ENCODE results near the gene RMP24.
A peak's percentile ranks its signal among the peaks of the same experiment; 100 is the strongest.

RMP24 gene

DNA sequence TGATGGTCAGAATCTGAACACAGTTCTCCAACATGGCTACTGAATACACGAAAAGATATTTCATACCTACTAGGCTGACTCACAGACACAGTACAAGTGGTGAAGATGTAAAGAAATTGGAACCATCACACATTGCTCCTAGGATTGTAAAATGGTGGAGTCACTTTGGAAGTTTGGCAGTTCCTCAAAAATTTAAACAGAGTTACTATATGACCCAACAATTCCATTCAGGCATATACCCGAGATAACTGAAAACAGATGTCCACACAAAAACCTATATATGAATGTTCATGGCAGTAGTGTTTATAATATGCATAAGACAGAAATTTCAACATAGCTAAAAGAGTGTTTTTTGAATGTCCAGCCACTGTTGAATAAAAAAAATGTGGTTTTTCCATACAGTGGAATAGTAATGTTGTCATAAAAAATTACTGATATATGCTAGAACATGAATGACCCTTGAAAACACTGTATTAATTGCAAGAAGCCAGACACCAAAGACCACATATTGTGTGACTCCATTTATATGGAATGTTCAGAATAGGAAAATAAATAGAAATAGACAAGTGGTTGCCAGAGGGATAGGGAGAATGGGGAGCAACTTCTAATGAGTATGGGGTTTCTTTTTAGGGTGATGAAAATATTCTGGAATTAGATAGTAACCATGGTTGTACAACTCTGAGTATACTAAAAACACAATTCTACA, 10.1 kb downstream of the RMP24 start:
- H3K56ac ChIP-seq (ENCODE audit: low read length), result no peak overlapping the region
- peaks cover 3% of the 10 kb centered on the region for H3K36me3 ChIP-seq (ENCODE audit: control insufficient read depth, insufficient read depth, low read length)
- H2BK15ac ChIP-seq (replicated peaks; ENCODE audit: low read depth), result no peak overlapping the region
- no peak overlapping the region for H4K5ac ChIP-seq (ENCODE audit: low read length)
- no peaks in the 10 kb centered on the region for H3K79me2 ChIP-seq (ENCODE audit: control insufficient read depth, insufficient read depth, low read length)
- no peak overlapping the region for H3K4ac ChIP-seq (ENCODE audit: low read depth, low read length)
- H3K27ac ChIP-seq (ENCODE audit: low read depth, low read length), result no peak overlapping the region
- H3K4me3 ChIP-seq (ENCODE audit: low read length), result no peak overlapping the region
- no peak overlapping the region for H2AK5ac ChIP-seq (ENCODE audit: low read length)
- H3K27me3 ChIP-seq (ENCODE audit: insufficient read depth, low read length, poor library complexity), result no peaks in the 10 kb centered on the region
- no peak overlapping the region for H2BK5ac ChIP-seq (ENCODE audit: low read length)
- H4K8ac ChIP-seq (ENCODE audit: low read depth, low read length), result no peak overlapping the region
- H3K9ac ChIP-seq (ENCODE audit: low read length), result no peak overlapping the region
- no peak overlapping the region for H3K23ac ChIP-seq (ENCODE audit: low read length)
- WGBS (ENCODE audit: extremely low coverage, insufficient coverage, low lambda C conversion rate), result no CpG with 5 or more reads among the region's 2 CpGs
- H3K4me1 ChIP-seq (ENCODE audit: control insufficient read depth, low read depth, low read length), result no peaks in the 10 kb centered on the region
- H3K79me1 ChIP-seq (ENCODE audit: low read length), result no peaks in the 10 kb centered on the region
- no peak overlapping the region for H2BK120ac ChIP-seq (ENCODE audit: low read depth, low read length)
- DNase-seq, result no peak
- H3K4me2 ChIP-seq (ENCODE audit: low read length), result no peak overlapping the region
- no peak overlapping the region for H3K18ac ChIP-seq (ENCODE audit: low read length)

GRCh38 chr18:35983147-35983546, 10.7 kb downstream of the RMP24 start:
- no peak overlapping the region for H2BK15ac ChIP-seq (replicated peaks; ENCODE audit: low read depth)
- no peak overlapping the region for H3K4me3 ChIP-seq (ENCODE audit: low read length)
- no peaks in the 10 kb centered on the region for H3K4me1 ChIP-seq (ENCODE audit: control insufficient read depth, low read depth, low read length)
- no peak overlapping the region for H2BK5ac ChIP-seq (ENCODE audit: low read length)
- H3K79me1 ChIP-seq (ENCODE audit: low read length), result no peaks in the 10 kb centered on the region
- no peak overlapping the region for H2AK5ac ChIP-seq (ENCODE audit: low read length)
- H2BK120ac ChIP-seq (ENCODE audit: low read depth, low read length), result no peak overlapping the region
- DNase-seq, result no peak
- peaks cover 1% of the 10 kb centered on the region for H3K36me3 ChIP-seq (ENCODE audit: control insufficient read depth, insufficient read depth, low read length)
- no peak overlapping the region for H3K23ac ChIP-seq (ENCODE audit: low read length)
- no peaks in the 10 kb centered on the region for H3K79me2 ChIP-seq (ENCODE audit: control insufficient read depth, insufficient read depth, low read length)
- no peak overlapping the region for H3K4me2 ChIP-seq (ENCODE audit: low read length)
- no peak overlapping the region for H3K27ac ChIP-seq (ENCODE audit: low read depth, low read length)
- no peaks in the 10 kb centered on the region for H3K27me3 ChIP-seq (ENCODE audit: insufficient read depth, low read length, poor library complexity)
- H3K56ac ChIP-seq (ENCODE audit: low read length), result no peak overlapping the region
- H3K18ac ChIP-seq (ENCODE audit: low read length), result no peak overlapping the region
- no peak overlapping the region for H3K9ac ChIP-seq (ENCODE audit: low read length)
- H3K4ac ChIP-seq (ENCODE audit: low read depth, low read length), result no peak overlapping the region
- H4K8ac ChIP-seq (ENCODE audit: low read depth, low read length), result no peak overlapping the region
- H4K5ac ChIP-seq (ENCODE audit: low read length), result no peak overlapping the region

DNA sequence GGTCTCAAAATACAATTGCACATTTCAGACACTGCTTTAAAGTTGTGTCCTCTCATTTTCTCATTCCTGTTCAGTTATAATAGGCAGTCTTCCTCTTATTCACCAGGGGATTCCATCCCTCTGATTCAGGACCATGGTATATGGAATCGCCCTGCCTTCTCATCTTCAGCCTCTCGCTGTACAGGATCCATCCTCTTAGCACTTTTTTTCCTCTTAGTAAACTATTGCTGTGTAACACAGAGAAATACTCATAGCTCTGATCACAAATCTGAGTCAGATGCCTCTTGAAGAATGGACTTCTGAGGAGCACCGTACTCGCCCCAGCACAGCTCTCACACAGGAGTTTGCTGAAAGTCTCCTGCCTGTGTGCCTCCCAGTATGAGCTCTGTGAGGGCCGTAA, 11.3 kb downstream of the RMP24 start:
- Histone ChIP-seq H4K8ac (ENCODE audit: low read depth, low read length) (no peak overlapping the region), H3K9ac (ENCODE audit: low read length) (no peak overlapping the region), H3K4ac (ENCODE audit: low read depth, low read length) (no peak overlapping the region), H3K79me1 (ENCODE audit: low read length) (no peaks in the 10 kb centered on the region), H2BK120ac (ENCODE audit: low read depth, low read length) (no peak overlapping the region), H3K18ac (ENCODE audit: low read length) (no peak overlapping the region), H3K4me2 (ENCODE audit: low read length) (no peak overlapping the region), H3K27me3 (ENCODE audit: insufficient read depth, low read length, poor library complexity) (no peaks in the 10 kb centered on the region), H3K36me3 (ENCODE audit: control insufficient read depth, insufficient read depth, low read length) (peaks cover 1% of the 10 kb centered on the region), H3K79me2 (ENCODE audit: control insufficient read depth, insufficient read depth, low read length) (no peaks in the 10 kb centered on the region), H3K27ac (ENCODE audit: low read depth, low read length) (no peak overlapping the region), H2BK15ac (replicated peaks; ENCODE audit: low read depth) (no peak overlapping the region), H3K4me1 (ENCODE audit: control insufficient read depth, low read depth, low read length) (no peaks in the 10 kb centered on the region), H3K56ac (ENCODE audit: low read length) (no peak overlapping the region), H3K4me3 (ENCODE audit: low read length) (no peak overlapping the region), H4K5ac (ENCODE audit: low read length) (no peak overlapping the region), H2AK5ac (ENCODE audit: low read length) (no peak overlapping the region), H3K23ac (ENCODE audit: low read length) (no peak overlapping the region), H2BK5ac (ENCODE audit: low read length) (no peak overlapping the region)
- DNase-seq, result no peak
- WGBS (ENCODE audit: extremely low coverage, insufficient coverage, low lambda C conversion rate), result no CpG with 5 or more reads among the region's 5 CpGs

- Histone ChIP-seq H3K4me2 (ENCODE audit: low read length) (no peak overlapping the region), H3K56ac (ENCODE audit: low read length) (no peak overlapping the region), H4K8ac (ENCODE audit: low read depth, low read length) (no peak overlapping the region), H3K36me3 (ENCODE audit: control insufficient read depth, insufficient read depth, low read length) (peaks cover 2% of the 10 kb centered on the region), H3K4me3 (ENCODE audit: low read length) (no peak overlapping the region), H3K27ac (ENCODE audit: low read depth, low read length) (no peak overlapping the region), H3K23ac (ENCODE audit: low read length) (no peak overlapping the region), H3K18ac (ENCODE audit: low read length) (no peak overlapping the region), H2BK15ac (replicated peaks; ENCODE audit: low read depth) (no peak overlapping the region), H3K79me2 (ENCODE audit: control insufficient read depth, insufficient read depth, low read length) (no peaks in the 10 kb centered on the region), H2AK5ac (ENCODE audit: low read length) (no peak overlapping the region), H3K9ac (ENCODE audit: low read length) (no peak overlapping the region), H2BK120ac (ENCODE audit: low read depth, low read length) (no peak overlapping the region), H3K79me1 (ENCODE audit: low read length) (no peaks in the 10 kb centered on the region), H3K27me3 (ENCODE audit: insufficient read depth, low read length, poor library complexity) (no peaks in the 10 kb centered on the region), H2BK5ac (ENCODE audit: low read length) (no peak overlapping the region), H3K4me1 (ENCODE audit: control insufficient read depth, low read depth, low read length) (no peaks in the 10 kb centered on the region), H3K4ac (ENCODE audit: low read depth, low read length) (no peak overlapping the region), H4K5ac (ENCODE audit: low read length) (no peak overlapping the region)
- no peak for DNase-seq
Measured at GRCh38 chr18:35991696-35992095, 19.2 kb downstream of the RMP24 start.

- H2BK120ac ChIP-seq (ENCODE audit: low read depth, low read length), result no peak overlapping the region
- H2AK5ac ChIP-seq (ENCODE audit: low read length), result no peak overlapping the region
- H2BK5ac ChIP-seq (ENCODE audit: low read length), result no peak overlapping the region
- H3K18ac ChIP-seq (ENCODE audit: low read length), result no peak overlapping the region
- H2BK15ac ChIP-seq (replicated peaks; ENCODE audit: low read depth), result no peak overlapping the region
- no peaks in the 10 kb centered on the region for H3K79me1 ChIP-seq (ENCODE audit: low read length)
- H3K4ac ChIP-seq (ENCODE audit: low read depth, low read length), result no peak overlapping the region
- 100% methylated on average over 1 of the region's 6 CpGs for WGBS (ENCODE audit: extremely low coverage, insufficient coverage, low lambda C conversion rate)
- no peaks in the 10 kb centered on the region for H3K79me2 ChIP-seq (ENCODE audit: control insufficient read depth, insufficient read depth, low read length)
- peaks cover 2% of the 10 kb centered on the region for H3K36me3 ChIP-seq (ENCODE audit: control insufficient read depth, insufficient read depth, low read length)
- H3K4me2 ChIP-seq (ENCODE audit: low read length), result no peak overlapping the region
- H3K23ac ChIP-seq (ENCODE audit: low read length), result no peak overlapping the region
- no peaks in the 10 kb centered on the region for H3K27me3 ChIP-seq (ENCODE audit: insufficient read depth, low read length, poor library complexity)
- DNase-seq, result no peak
- no peak overlapping the region for H3K9ac ChIP-seq (ENCODE audit: low read length)
- no peak overlapping the region for H4K8ac ChIP-seq (ENCODE audit: low read depth, low read length)
- no peaks in the 10 kb centered on the region for H3K4me1 ChIP-seq (ENCODE audit: control insufficient read depth, low read depth, low read length)
- H3K27ac ChIP-seq (ENCODE audit: low read depth, low read length), result no peak overlapping the region
- H3K56ac ChIP-seq (ENCODE audit: low read length), result no peak overlapping the region
- H3K4me3 ChIP-seq (ENCODE audit: low read length), result no peak overlapping the region
- H4K5ac ChIP-seq (ENCODE audit: low read length), result no peak overlapping the region
Measured at GRCh38 chr18:35993013-35993412, 20.5 kb downstream of the RMP24 start.

- Histone ChIP-seq H3K4ac (ENCODE audit: low read depth, low read length) (no peak overlapping the region), H3K4me2 (ENCODE audit: low read length) (no peak overlapping the region), H3K79me2 (ENCODE audit: control insufficient read depth, insufficient read depth, low read length) (no peaks in the 10 kb centered on the region), H3K27ac (ENCODE audit: low read depth, low read length) (no peak overlapping the region), H3K4me1 (ENCODE audit: control insufficient read depth, low read depth, low read length) (no peaks in the 10 kb centered on the region), H3K36me3 (ENCODE audit: control insufficient read depth, insufficient read depth, low read length) (no peaks in the 10 kb centered on the region), H3K4me3 (ENCODE audit: low read length) (no peak overlapping the region), H2AK5ac (ENCODE audit: low read length) (no peak overlapping the region), H4K5ac (ENCODE audit: low read length) (no peak overlapping the region), H3K18ac (ENCODE audit: low read length) (no peak overlapping the region), H3K23ac (ENCODE audit: low read length) (no peak overlapping the region), H4K8ac (ENCODE audit: low read depth, low read length) (no peak overlapping the region), H3K9ac (ENCODE audit: low read length) (no peak overlapping the region), H2BK120ac (ENCODE audit: low read depth, low read length) (no peak overlapping the region), H3K79me1 (ENCODE audit: low read length) (no peaks in the 10 kb centered on the region), H3K56ac (ENCODE audit: low read length) (no peak overlapping the region), H2BK5ac (ENCODE audit: low read length) (no peak overlapping the region), H2BK15ac (replicated peaks; ENCODE audit: low read depth) (no peak overlapping the region), H3K27me3 (ENCODE audit: insufficient read depth, low read length, poor library complexity) (no peaks in the 10 kb centered on the region)
- peak; percentile 14 for DNase-seq
- WGBS (ENCODE audit: extremely low coverage, insufficient coverage, low lambda C conversion rate), result no CpG with 5 or more reads among the region's 1 CpG
Measured at GRCh38 chr18:35998967-35999366, 26.5 kb downstream of the RMP24 start.
